Measurements from ENCODE around the gene PTPRT. TPM values are rescaled to one million over a fixed set of nuclear protein-coding genes. Genes with fewer than 3 reads are reported as not detected.

Gene PTPRT
- total and polyA plus RNA-seq, 9 donors, result under 0.01 to 3.2 (median 0.22) TPM; not detected in 1

GRCh38 chr20:42889517-42889916, 300.2 kb downstream of the PTPRT start:
- 79 to 92% (median 86%) methylated on average over 3 of the region's 3 CpGs for WGBS, 3 donors
- Histone ChIP-seq H3K9me3 (no peaks in the 10 kb centered on the region), H3K4me1 (ENCODE audit: insufficient read depth) (no peaks in the 10 kb centered on the region), H3K27me3 (no peaks in the 10 kb centered on the region), H3K4me3 (no peak overlapping the region), H3K36me3 (no peaks in the 10 kb centered on the region), H3K27ac (no peak overlapping the region)
- DNase-seq, result no peak
- TF ChIP-seq POLR2A (IDR thresholded peaks at IDR 0.05) (no peak), EP300 (IDR thresholded peaks at IDR 0.05) (no peak)
- TF ChIP-seq, protein P1, sequence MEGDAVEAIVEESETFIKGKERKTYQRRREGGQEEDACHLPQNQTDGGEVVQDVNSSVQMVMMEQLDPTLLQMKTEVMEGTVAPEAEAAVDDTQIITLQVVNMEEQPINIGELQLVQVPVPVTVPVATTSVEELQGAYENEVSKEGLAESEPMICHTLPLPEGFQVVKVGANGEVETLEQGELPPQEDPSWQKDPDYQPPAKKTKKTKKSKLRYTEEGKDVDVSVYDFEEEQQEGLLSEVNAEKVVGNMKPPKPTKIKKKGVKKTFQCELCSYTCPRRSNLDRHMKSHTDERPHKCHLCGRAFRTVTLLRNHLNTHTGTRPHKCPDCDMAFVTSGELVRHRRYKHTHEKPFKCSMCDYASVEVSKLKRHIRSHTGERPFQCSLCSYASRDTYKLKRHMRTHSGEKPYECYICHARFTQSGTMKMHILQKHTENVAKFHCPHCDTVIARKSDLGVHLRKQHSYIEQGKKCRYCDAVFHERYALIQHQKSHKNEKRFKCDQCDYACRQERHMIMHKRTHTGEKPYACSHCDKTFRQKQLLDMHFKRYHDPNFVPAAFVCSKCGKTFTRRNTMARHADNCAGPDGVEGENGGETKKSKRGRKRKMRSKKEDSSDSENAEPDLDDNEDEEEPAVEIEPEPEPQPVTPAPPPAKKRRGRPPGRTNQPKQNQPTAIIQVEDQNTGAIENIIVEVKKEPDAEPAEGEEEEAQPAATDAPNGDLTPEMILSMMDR (IDR thresholded peaks at IDR 0.05), result no peak
- intact Hi-C loops (cut with DNase I), result no loop called here

- no peaks in the 10 kb centered on the region for H3K9me3 ChIP-seq
Measured at GRCh38 chr20:42887281-42887680, 302.4 kb downstream of the PTPRT start.

DNA sequence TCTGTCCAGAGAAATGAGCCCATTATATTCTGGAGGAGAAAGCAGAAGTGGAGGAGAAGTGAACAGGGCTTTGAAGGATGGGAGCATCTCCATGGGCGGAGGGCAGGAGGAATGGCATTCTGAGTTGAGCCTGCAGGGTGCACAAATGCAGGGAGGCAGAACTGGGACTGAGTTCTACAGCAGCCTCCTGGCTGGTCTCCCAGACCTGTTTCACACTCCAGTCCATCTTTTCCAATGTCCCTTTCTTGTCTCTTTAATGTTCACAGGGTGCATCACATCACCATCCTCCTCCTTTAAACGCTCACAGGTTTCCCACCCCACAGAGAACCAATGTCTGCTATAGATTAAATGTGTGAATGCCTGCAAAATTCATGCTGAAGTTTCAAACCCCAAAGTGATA, 302.9 kb downstream of the PTPRT start:
- intact Hi-C loops (cut with DNase I), result no loop called here
- TF ChIP-seq POLR2A (IDR thresholded peaks at IDR 0.05) (no peak), EP300 (IDR thresholded peaks at IDR 0.05) (no peak)
- TF ChIP-seq, protein P1 (IDR thresholded peaks at IDR 0.05), result no peak
- Histone ChIP-seq H3K9me3 (no peaks in the 10 kb centered on the region), H3K4me1 (ENCODE audit: insufficient read depth) (no peaks in the 10 kb centered on the region), H3K27me3 (no peaks in the 10 kb centered on the region), H3K36me3 (no peaks in the 10 kb centered on the region), H3K27ac (no peak overlapping the region), H3K4me3 (no peak overlapping the region)
- DNase-seq, result no peak
- 63 to 67% (median 67%) methylated on average over 2 of the region's 2 CpGs for WGBS, 3 donors

More at GRCh38 chr20:42887281-42887680, 302.4 kb downstream of the PTPRT start:
- no peak for TF ChIP-seq POLR2A (IDR thresholded peaks at IDR 0.05)
- intact Hi-C loops (cut with DNase I), result no loop called here
- no peak overlapping the region for H3K27ac ChIP-seq
- H3K36me3 ChIP-seq, result no peaks in the 10 kb centered on the region
- H3K27me3 ChIP-seq, result no peaks in the 10 kb centered on the region
- 64 to 85% (median 80%) methylated on average over 3 of the region's 3 CpGs for WGBS, 3 donors
- no peak overlapping the region for H3K4me3 ChIP-seq
- H3K4me1 ChIP-seq (ENCODE audit: insufficient read depth), result no peaks in the 10 kb centered on the region
- DNase-seq, result no peak

DNA sequence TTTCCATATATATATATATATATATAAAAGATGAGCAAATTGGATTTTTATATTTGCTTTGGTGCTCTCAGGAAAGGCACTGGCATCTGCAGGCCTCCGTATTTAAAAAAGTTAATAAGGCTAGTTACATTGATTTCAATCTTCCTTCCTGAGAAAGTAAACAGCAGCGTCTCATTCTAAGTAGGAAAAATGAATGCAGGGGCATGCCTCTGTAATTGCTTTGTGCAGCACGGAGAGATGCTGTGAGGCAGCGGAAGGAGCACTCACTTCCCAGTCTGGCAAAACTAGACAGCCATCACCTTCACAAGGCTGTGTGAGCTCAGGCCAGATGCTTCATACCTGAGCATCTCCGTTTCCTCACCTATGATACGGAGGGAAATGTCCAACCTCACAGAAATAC, 303.7 kb downstream of the PTPRT start:
- H3K27me3 ChIP-seq, result no peaks in the 10 kb centered on the region
- WGBS, 3 donors, result 73 to 79% (median 77%) methylated on average over 6 of the region's 6 CpGs
- no peak for DNase-seq
- H3K4me3 ChIP-seq, result no peak overlapping the region
- H3K9me3 ChIP-seq, result no peaks in the 10 kb centered on the region
- TF ChIP-seq EP300 (IDR thresholded peaks at IDR 0.05), result no peak
- TF ChIP-seq POLR2A (IDR thresholded peaks at IDR 0.05), result no peak
- TF ChIP-seq, protein P1 (IDR thresholded peaks at IDR 0.05), result no peak
- H3K27ac ChIP-seq, result no peak overlapping the region
- no peaks in the 10 kb centered on the region for H3K36me3 ChIP-seq
- intact Hi-C loops (cut with DNase I), result no loop called here
- no peaks in the 10 kb centered on the region for H3K4me1 ChIP-seq (ENCODE audit: insufficient read depth)

- H3K9me3 ChIP-seq, result no peaks in the 10 kb centered on the region
- WGBS, 3 donors, result 35 to 45% (median 38%) methylated on average over 2 of the region's 2 CpGs
- H3K27me3 ChIP-seq, result no peaks in the 10 kb centered on the region
- no peak overlapping the region for H3K27ac ChIP-seq
- no peak for DNase-seq
- TF ChIP-seq, protein P1 (IDR thresholded peaks at IDR 0.05), result no peak
- TF ChIP-seq POLR2A (IDR thresholded peaks at IDR 0.05), result no peak
- TF ChIP-seq EP300 (IDR thresholded peaks at IDR 0.05), result no peak
- intact Hi-C loops (cut with DNase I), result no loop called here
- no peak overlapping the region for H3K4me3 ChIP-seq
- H3K36me3 ChIP-seq, result no peaks in the 10 kb centered on the region
- H3K4me1 ChIP-seq (ENCODE audit: insufficient read depth), result no peaks in the 10 kb centered on the region
Measured at GRCh38 chr20:42875581-42875980, 314.1 kb downstream of the PTPRT start.

Measured in ovary (tissue), 9 donors.